Sigmoid colon (tissue), 7 donors: ENCODE results near the gene PRKCQ. TPM values are rescaled to one million over a fixed set of nuclear protein-coding genes. Genes with fewer than 3 reads are reported as not detected.
"Not testable (repeated sequence)": the region's sequence is repeated elsewhere in the genome, so short reads cannot be mapped to it uniquely, and the experiment has no call there.

Source experiments
- DNase-seq: peaks from one replicate; pipeline ENCODE4 v3.0.0-alpha.2; 2019
- H3K27ac ChIP-seq, 4 donors: fragments of 200-600 bp; sonication (generic); one replicate each; pipeline ENCODE4 v1.5.1; 2016 to 2019; ENCODE audit warnings: mild to moderate bottlenecking in 1 of 4
- H3K27me3 ChIP-seq, 3 donors: fragments of 200-600 bp; sonication (generic); one replicate each; pipeline ENCODE4 v1.5.1; 2019; ENCODE audit warnings: mild to moderate bottlenecking in 1 of 3
- H3K36me3 ChIP-seq, 4 donors: fragments of 200-600 bp; sonication (generic); one replicate each; pipeline ENCODE4 v1.5.1; 2016 to 2019
- H3K4me1 ChIP-seq, 4 donors: fragments of 200-600 bp; sonication (generic); one replicate each; pipeline ENCODE4 v1.5.1; 2017 to 2019
- H3K4me3 ChIP-seq, 4 donors: fragments of 200-600 bp; sonication (generic); one replicate each; pipeline ENCODE4 v1.5.1; 2017 to 2019; ENCODE audit warnings: mild to moderate bottlenecking in 2 of 4, moderate library complexity in 1 of 4
- H3K9me3 ChIP-seq, 4 donors: fragments of 200-600 bp in 3 of 4; sonication (generic) in 3 of 4; one replicate each; pipeline versions ENCODE4 v1.5.1 to v1.6.1; 2013 to 2019
- EP300 ChIP-seq, 4 donors: sonication (generic); formaldehyde crosslinking; IDR thresholded peaks; one replicate each; pipeline ENCODE4 v1.6.1; 2017; ENCODE audit warnings: antibody characterized with exemption in 4 of 4
- POLR2A ChIP-seq, 2 donors: fragments of 450-650 bp; IDR thresholded peaks; one replicate each; pipeline ENCODE4 v1.6.1; 2016; ENCODE audit warnings: antibody characterized with exemption in 2 of 2, mild to moderate bottlenecking in 2 of 2, moderate library complexity in 2 of 2
- POLR2AphosphoS5 ChIP-seq, 4 donors: sonication (generic); formaldehyde crosslinking; IDR thresholded peaks; one replicate each; pipeline ENCODE4 v1.6.1; 2017; ENCODE audit warnings: antibody characterized with exemption in 4 of 4
- WGBS, 2 donors: extraction: QIAGEN DNeasy Blood & Tissue Kit; methylation state at CpG; one replicate each; pipeline ENCODE4 v1.1.7; 2013; 5-methylcytosine and 5-hydroxymethylcytosine counted together
- intact Hi-C: fragments of 100-400 bp; cut with DNase I; formaldehyde crosslinking; loops from one replicate; pipeline ENCODE4 v1.15.1; 2023
- polyA plus RNA-seq, 3 donors: library from polyadenylated mRNA; stranded (reverse); fragments of 200-250 nt; gene quantifications; one replicate each; pipeline ENCODE4 v1.2.3, GENCODE V29; 2013
- total RNA-seq, 4 donors: library from RNA; depleted of rRNA; stranded (reverse); fragments of >200 nt; gene quantifications; one replicate each; pipeline ENCODE4 v1.1.0, GENCODE V29; 2016
- TF ChIP-seq, protein P1 (sequence below), 4 experiments: fragments of 450-650 bp in 3 of 4; fragments of 200-600 bp in 1 of 4; IDR thresholded peaks; one replicate each; pipeline ENCODE4 v1.5.1; 2016 to 2019; ENCODE audit warnings: antibody characterized with exemption in 4 of 4, mild to moderate bottlenecking in 3 of 4, moderate library complexity in 2 of 4
- donor health status: healthy with polysubstance abuse.
- donor health status: Bipolar disorder and iron deficiency.
- donor health status: healthy.

Gene PRKCQ
- total and polyA plus RNA-seq, 7 donors: 0.23 to 3.0 (median 0.81) TPM

DNA sequence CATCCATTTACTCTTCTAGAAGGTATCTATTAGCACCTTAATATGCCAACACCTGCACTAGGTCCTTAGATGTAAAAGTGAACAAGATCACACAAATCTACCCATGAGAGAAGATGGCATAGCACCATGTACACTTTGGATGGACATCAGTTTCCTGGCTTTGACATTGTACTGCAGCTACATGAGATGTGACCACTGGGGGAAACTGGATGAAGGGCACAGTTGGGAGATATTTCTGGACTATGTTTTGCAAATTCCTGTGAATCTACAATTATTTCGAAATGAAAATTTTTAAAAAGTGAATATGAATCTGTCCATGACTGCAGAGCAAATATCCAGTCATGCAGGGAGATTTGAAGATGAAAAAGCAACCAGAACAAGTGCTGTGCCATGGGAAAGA is 124.5 kb downstream of the PRKCQ start:
- no peak for DNase-seq
- Histone ChIP-seq H3K4me1 (no peaks in the 10 kb centered on the region), H3K9me3 (no peaks in the 10 kb centered on the region), H3K27me3 (no peaks in the 10 kb centered on the region), H3K4me3 (no peak overlapping the region), H3K27ac (no peak overlapping the region), H3K36me3 (no peaks in the 10 kb centered on the region)
- intact Hi-C loops: no loop called here
- TF ChIP-seq POLR2A (IDR thresholded peaks at IDR 0.05): no peak
- no peak for TF ChIP-seq POLR2AphosphoS5 (IDR thresholded peaks at IDR 0.05)
- TF ChIP-seq, protein P1, sequence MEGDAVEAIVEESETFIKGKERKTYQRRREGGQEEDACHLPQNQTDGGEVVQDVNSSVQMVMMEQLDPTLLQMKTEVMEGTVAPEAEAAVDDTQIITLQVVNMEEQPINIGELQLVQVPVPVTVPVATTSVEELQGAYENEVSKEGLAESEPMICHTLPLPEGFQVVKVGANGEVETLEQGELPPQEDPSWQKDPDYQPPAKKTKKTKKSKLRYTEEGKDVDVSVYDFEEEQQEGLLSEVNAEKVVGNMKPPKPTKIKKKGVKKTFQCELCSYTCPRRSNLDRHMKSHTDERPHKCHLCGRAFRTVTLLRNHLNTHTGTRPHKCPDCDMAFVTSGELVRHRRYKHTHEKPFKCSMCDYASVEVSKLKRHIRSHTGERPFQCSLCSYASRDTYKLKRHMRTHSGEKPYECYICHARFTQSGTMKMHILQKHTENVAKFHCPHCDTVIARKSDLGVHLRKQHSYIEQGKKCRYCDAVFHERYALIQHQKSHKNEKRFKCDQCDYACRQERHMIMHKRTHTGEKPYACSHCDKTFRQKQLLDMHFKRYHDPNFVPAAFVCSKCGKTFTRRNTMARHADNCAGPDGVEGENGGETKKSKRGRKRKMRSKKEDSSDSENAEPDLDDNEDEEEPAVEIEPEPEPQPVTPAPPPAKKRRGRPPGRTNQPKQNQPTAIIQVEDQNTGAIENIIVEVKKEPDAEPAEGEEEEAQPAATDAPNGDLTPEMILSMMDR (IDR thresholded peaks at IDR 0.05): no peak
- no peak for TF ChIP-seq EP300 (IDR thresholded peaks at IDR 0.05)
- WGBS, 2 donors: 88 to 92% methylated on average over 1 of the region's 1 CpG

DNA sequence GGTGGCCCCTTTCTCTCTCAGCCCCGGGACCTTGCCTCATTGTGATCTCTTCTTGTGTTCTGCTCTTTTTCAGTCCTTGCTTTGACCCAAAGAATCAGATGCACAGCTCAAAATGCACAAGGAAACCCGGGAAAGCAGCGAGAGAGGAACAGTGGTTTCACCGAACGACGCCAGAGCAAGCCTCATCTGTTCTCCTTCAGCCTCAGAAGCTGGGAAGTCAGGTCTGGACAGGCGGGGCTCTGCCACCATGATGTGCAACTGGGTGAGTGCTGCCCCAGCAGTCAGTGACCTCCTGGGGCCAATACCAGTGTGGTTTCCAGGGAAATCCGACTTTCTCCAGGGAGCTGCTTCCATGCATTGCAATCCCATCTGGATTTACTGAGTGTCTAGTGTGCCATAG is 133.4 kb downstream of the PRKCQ start:
- no peaks in the 10 kb centered on the region for H3K36me3 ChIP-seq
- no peak for DNase-seq
- intact Hi-C loops: no loop called here
- H3K9me3 ChIP-seq: no peaks in the 10 kb centered on the region
- TF ChIP-seq POLR2AphosphoS5 (IDR thresholded peaks at IDR 0.05) (no peak), POLR2A (IDR thresholded peaks at IDR 0.05) (no peak), EP300 (IDR thresholded peaks at IDR 0.05) (no peak)
- TF ChIP-seq, protein P1 (IDR thresholded peaks at IDR 0.05): no peak
- no peak overlapping the region for H3K4me3 ChIP-seq
- H3K4me1 ChIP-seq: no peaks in the 10 kb centered on the region
- 93 to 94% methylated on average over 8 of the region's 8 CpGs for WGBS, 2 donors
- H3K27ac ChIP-seq: no peak overlapping the region
- no peaks in the 10 kb centered on the region for H3K27me3 ChIP-seq

DNA sequence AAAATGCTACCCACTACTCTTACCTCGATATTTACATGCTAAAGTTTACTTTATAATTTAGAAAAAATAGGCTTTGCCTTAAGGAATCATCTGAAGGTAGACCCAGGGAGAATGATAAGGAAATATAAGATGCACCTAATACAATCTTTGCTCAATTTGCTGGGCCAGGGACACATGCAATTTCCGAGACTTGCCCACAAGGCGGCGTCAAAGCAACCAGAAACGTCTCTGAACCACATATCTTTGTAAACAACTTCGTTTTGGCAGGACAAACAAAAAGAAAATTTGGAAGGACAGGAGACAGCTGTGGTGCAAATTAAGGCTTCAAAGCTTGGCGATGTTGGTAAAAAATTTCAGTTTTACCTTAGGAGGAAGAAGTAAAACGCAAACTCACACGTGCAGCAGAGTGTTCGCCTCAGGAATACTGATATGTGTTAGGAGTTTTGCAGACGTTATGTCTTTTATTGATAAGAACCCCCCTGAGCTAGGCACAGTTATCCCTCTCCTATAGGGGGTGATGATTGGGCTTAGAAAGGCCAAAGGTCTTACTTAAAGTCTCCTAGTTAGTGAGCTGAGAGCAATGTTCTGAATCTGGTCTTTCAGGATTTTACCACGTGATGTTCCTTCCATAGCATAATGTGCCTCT is 134.3 kb downstream of the PRKCQ start:
- H3K27me3 ChIP-seq: no peaks in the 10 kb centered on the region

DNA sequence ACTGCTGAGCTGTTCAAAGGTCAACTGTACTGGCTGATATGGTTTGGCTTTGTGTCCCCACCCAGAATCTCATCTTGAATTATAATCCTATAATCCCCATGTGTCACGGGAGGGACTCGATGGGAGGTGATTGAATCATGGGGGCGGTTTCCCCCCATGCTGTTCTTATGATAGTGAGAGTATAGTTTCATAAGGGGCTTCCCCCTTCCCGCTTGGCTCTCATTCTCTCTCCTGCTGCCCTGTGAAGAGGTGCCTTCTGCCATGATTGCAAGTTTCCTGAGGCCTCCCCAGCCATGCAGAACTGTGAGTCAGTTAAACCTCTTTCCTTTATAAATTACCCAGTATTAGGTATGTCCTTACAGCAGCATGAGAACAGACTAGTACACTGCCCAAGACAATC is 140.2 kb downstream of the PRKCQ start:
- WGBS, 2 donors: 65 to 71% methylated on average over 4 of the region's 4 CpGs
- H3K36me3 ChIP-seq, H3K4me1 ChIP-seq, H3K4me3 ChIP-seq, intact Hi-C loops, H3K27ac ChIP-seq, H3K27me3 ChIP-seq, H3K9me3 ChIP-seq, DNase-seq: not testable (repeated sequence)

More for the DNA sequence above, 134.3 kb downstream of the PRKCQ start:
- H3K4me3 ChIP-seq: no peak overlapping the region
- no peak overlapping the region for H3K27ac ChIP-seq
- TF ChIP-seq POLR2A (IDR thresholded peaks at IDR 0.05) (no peak), POLR2AphosphoS5 (IDR thresholded peaks at IDR 0.05) (no peak), EP300 (IDR thresholded peaks at IDR 0.05) (no peak)
- TF ChIP-seq, protein P1 (IDR thresholded peaks at IDR 0.05): peak in 1 of 4 experiments; percentile 12
- no peaks in the 10 kb centered on the region for H3K4me1 ChIP-seq
- intact Hi-C loops: no loop called here
- H3K36me3 ChIP-seq: no peaks in the 10 kb centered on the region
- WGBS, 2 donors: 17 to 32% methylated on average over 12 of the region's 12 CpGs
- no peak for DNase-seq
- H3K9me3 ChIP-seq: no peaks in the 10 kb centered on the region

DNA sequence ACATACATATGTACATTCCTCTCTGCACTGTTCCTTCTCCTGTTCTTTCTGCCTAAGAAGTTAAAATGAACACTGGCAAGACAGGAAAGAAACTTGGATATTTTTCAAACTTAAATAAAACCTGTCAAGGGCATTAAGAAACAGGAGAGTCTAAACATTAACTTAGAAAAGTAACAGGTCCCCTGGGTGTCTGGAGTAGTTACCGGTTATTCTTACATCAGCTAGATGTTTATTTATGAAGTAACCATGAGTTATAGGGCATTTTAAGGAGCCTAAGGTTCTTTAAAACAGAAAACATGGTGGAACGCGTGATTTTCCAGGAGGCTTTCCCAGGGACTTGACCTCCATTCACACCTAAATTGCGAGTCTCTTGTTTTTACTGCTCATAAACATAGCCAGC is 148.2 kb downstream of the PRKCQ start:
- Histone ChIP-seq H3K27ac (no peak overlapping the region), H3K4me3 (no peak overlapping the region), H3K36me3 (no peaks in the 10 kb centered on the region), H3K27me3 (no peaks in the 10 kb centered on the region), H3K9me3 (peaks cover 0 to 2% (median 0%) of the 10 kb centered on the region in 4 donors), H3K4me1 (peaks cover 0 to 15% (median 7%) of the 10 kb centered on the region in 4 donors)
- intact Hi-C loops: no loop called here
- no peak for DNase-seq
- WGBS, 2 donors: 44 to 56% methylated on average over 4 of the region's 4 CpGs
- no peak for TF ChIP-seq EP300 (IDR thresholded peaks at IDR 0.05)
- TF ChIP-seq POLR2AphosphoS5 (IDR thresholded peaks at IDR 0.05): peak; percentile 20 to 30 (median 27)

DNA sequence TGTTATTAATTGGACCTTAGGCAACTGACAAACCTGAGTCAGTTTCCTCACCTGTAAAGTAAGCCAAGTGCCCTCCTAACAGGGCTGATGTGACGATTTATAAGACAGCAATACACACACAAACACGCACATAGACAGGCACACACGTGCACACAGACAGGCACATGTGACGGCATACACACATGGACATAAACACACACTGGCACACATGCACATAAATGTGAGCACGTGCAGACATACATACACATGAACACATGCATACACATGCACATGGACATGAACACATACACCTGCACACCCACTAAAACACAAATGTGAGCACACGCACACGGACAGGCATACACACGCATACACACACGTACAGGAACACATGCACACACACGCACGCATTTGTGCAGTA is 148.9 kb downstream of the PRKCQ start:
- Histone ChIP-seq H3K4me3 (no peak overlapping the region), H3K4me1 (peaks cover 0 to 15% (median 7%) of the 10 kb centered on the region in 4 donors), H3K9me3 (peaks cover 0 to 2% (median 0%) of the 10 kb centered on the region in 4 donors), H3K27me3 (no peaks in the 10 kb centered on the region), H3K27ac (no peak overlapping the region), H3K36me3 (no peaks in the 10 kb centered on the region)
- 95% methylated on average over 11 of the region's 11 CpGs for WGBS, 2 donors
- TF ChIP-seq POLR2A (IDR thresholded peaks at IDR 0.05): no peak
- TF ChIP-seq EP300 (IDR thresholded peaks at IDR 0.05): no peak
- TF ChIP-seq, protein P1 (IDR thresholded peaks at IDR 0.05): no peak
- TF ChIP-seq POLR2AphosphoS5 (IDR thresholded peaks at IDR 0.05): no peak
- DNase-seq: no peak
- intact Hi-C loops: no loop called here
